ENCODE measurements around the gene SOWAHA. TPM values are rescaled to one million over a fixed set of nuclear protein-coding genes. Genes with fewer than 3 reads are reported as not detected.

SOWAHA gene
- total and polyA plus RNA-seq, 2 of the 8 experiments (the other 6 are each of a cell fraction or from before 2014, with no cell fraction given), result 0.09 to 0.11 TPM

DNA sequence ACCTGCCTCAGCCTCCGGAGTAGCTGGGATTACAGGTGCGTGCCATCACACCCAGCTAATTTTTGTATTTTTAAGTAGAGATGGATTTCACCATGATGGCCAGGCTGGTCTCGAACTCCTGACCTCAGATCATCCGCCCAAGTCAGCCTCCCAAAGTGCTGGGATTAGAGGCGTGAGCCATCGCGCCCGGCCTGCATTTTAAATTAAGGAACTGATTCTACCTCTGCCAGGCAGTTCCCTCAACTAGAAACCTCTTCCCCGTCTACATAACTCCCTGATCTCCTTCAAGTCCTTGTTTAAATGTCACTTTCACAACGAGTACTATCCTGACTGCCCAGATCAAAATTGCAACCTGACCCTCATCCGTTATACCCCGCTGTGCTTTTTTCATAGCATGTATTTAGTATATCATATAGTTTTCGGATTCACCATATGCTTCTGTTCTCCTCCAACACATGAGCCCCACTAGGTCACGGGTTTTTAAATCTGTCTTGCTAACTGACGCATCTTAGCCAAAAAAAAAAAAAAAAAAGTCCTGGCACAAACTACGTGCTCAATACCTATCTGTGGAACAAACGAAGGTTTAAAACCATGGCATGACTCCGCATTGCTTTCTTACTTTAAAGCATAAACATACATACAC lies 858 bp upstream of the SOWAHA start:
- FAIRE-seq, result no peak
- Histone ChIP-seq H4K20me1 (replicated peaks in 1 of 2; ENCODE audit: control insufficient read depth in 1 of 2, insufficient read depth in 2 of 2, low read length in 2 of 2) (peaks cover 0 to 5% of the 10 kb centered on the region in 2 experiments), H3K27ac (ENCODE audit: low read depth, low read length) (no peak overlapping the region), H3K4me1 (replicated peaks in 1 of 4; ENCODE audit: control insufficient read depth in 3 of 4, insufficient read depth in 4 of 4, low read length in 3 of 4) (peaks cover 0 to 3% (median under 1%) of the 10 kb centered on the region in 4 experiments; a peak in 5 of 7 replicates), H2BK5ac (ENCODE audit: low read depth, low read length) (no peak overlapping the region), H2AK5ac (ENCODE audit: low read depth, low read length) (no peak overlapping the region), H2AFZ (ENCODE audit: low read length) (no peak overlapping the region), H3K79me2 (ENCODE audit: control insufficient read depth in 1 of 2, insufficient read depth in 2 of 2, low read length in 2 of 2) (no peaks in the 10 kb centered on the region), H2BK12ac (ENCODE audit: low read depth, low read length) (no peak overlapping the region), H3K23ac (ENCODE audit: insufficient read length) (no peak overlapping the region), H3K23me2 (ENCODE audit: low read depth, low read length) (peaks cover 4% of the 10 kb centered on the region; the same call in 1 of the 2 replicates), H4K91ac (replicated peaks; ENCODE audit: insufficient read length, low read length) (no peak overlapping the region), H3K79me1 (ENCODE audit: low read depth, low read length) (no peaks in the 10 kb centered on the region), H3K18ac (ENCODE audit: extremely low read depth, low read length) (no peak overlapping the region), H2BK15ac (ENCODE audit: low read length) (no peak overlapping the region), H3K9ac (replicated peaks in 1 of 4; ENCODE audit: extremely low read depth in 1 of 4, low read depth in 3 of 4, low read length in 3 of 4) (no peak overlapping the region), H3K4ac (replicated peaks; ENCODE audit: insufficient read length, low read depth, low read length) (no peak overlapping the region), H3K56ac (replicated peaks; ENCODE audit: insufficient read length, low read depth, low read length) (no peak overlapping the region), H4K5ac (ENCODE audit: insufficient read length, low read depth, low read length) (no peak overlapping the region), H3K4me3 (ENCODE audit: extremely low read depth in 1 of 4, insufficient read depth in 2 of 4, low read depth in 3 of 4, low read length in 4 of 4) (peak overlapping the region in 1 of 4 experiments; percentile 52; a peak in 2 of 8 replicates), H3K9me3 (ENCODE audit: insufficient read depth in 2 of 2, low read depth in 1 of 2, low read length in 1 of 2) (peaks cover 0 to 9% of the 10 kb centered on the region in 2 experiments; a peak in 2 of 4 replicates), H2BK20ac (ENCODE audit: low read length) (no peak overlapping the region), H2BK120ac (replicated peaks; ENCODE audit: low read depth, low read length) (no peak overlapping the region), H3K14ac (ENCODE audit: insufficient read length) (no peak overlapping the region), H4K8ac (ENCODE audit: extremely low read depth, insufficient read depth, low read length) (no peak overlapping the region), H3K36me3 (ENCODE audit: control insufficient read depth in 2 of 4, insufficient read depth in 4 of 4, low read length in 3 of 4) (peaks cover 0 to 4% (median 0%) of the 10 kb centered on the region in 4 experiments; a peak in 1 of 8 replicates), H3K27me3 (replicated peaks in 1 of 4; ENCODE audit: control insufficient read depth in 3 of 4, extremely low read depth in 1 of 4, insufficient read depth in 3 of 4, low read length in 3 of 4) (peaks cover 34 to 54% (median 46%) of the 10 kb centered on the region in 4 experiments), H3K4me2 (ENCODE audit: insufficient read depth in 1 of 2, low read depth in 2 of 2, low read length in 2 of 2) (peak overlapping the region in 1 of 2 experiments; percentile 31; a peak in 1 of 4 replicates)
- CTCF ChIA-PET (ENCODE audit: partially characterized antibody), result interaction anchor here (0.7 to 6.9 kb wide), 5 partner anchors 8 to 285 kb away, joined by 3 to 82 read pairs (median 3); no protein-coding TSS in a partner anchor
- POLR2A ChIA-PET (ENCODE audit: partially characterized antibody), result interaction anchor here (0.9 to 3.2 kb wide), 2 partner anchors 11 to 15 kb away, joined by 3 to 30 read pairs; no protein-coding TSS in a partner anchor
- 71% methylated on average over 18 of the region's 18 CpGs; no CpG with 5 or more reads in 1 of the 2 experiments for WGBS, 2 experiments (ENCODE audit: extremely low coverage in 1 of 2, insufficient coverage in 1 of 2, insufficient read length in 1 of 2, insufficient replicate concordance in 2 of 2, low coverage in 1 of 2, low lambda C conversion rate in 2 of 2, missing lambda C conversion rate in 1 of 2)
- no peak for DNase-seq (ENCODE audit: low read depth in 1 of 2, low spot score in 2 of 2)
- TF ChIP-seq SUZ12 (IDR thresholded peaks at IDR 0.05; ENCODE audit: low read length) (0 out of 2 replicates have a peak, but pooled peaks have one; percentile 7), SIX5 (IDR thresholded peaks at IDR 0.05; ENCODE audit: low read depth, low read length) (no peak)
